Mammary microvascular endothelial cell (primary cell): ENCODE results near the gene NEXN. TPM values are rescaled to one million over a fixed set of nuclear protein-coding genes. Genes with fewer than 3 reads are reported as not detected.

Source experiments
- total RNA-seq: library from RNA; depleted of rRNA; stranded (reverse); fragments of >200 nt; gene quantifications from 2 replicates; pipeline ENCODE4 v1.2.3, GENCODE V29; 2015

The NEXN gene
- 5.0 and 7.0 TPM in 2 replicates for total RNA-seq

GRCh38 chr1:77888081-77888780 is at the start of gene NEXN:
TSS of gene NEXN (plus strand) at chr1:77888624. CDS start at chr1:77916107, 27,483 bp downstream.

DNA sequence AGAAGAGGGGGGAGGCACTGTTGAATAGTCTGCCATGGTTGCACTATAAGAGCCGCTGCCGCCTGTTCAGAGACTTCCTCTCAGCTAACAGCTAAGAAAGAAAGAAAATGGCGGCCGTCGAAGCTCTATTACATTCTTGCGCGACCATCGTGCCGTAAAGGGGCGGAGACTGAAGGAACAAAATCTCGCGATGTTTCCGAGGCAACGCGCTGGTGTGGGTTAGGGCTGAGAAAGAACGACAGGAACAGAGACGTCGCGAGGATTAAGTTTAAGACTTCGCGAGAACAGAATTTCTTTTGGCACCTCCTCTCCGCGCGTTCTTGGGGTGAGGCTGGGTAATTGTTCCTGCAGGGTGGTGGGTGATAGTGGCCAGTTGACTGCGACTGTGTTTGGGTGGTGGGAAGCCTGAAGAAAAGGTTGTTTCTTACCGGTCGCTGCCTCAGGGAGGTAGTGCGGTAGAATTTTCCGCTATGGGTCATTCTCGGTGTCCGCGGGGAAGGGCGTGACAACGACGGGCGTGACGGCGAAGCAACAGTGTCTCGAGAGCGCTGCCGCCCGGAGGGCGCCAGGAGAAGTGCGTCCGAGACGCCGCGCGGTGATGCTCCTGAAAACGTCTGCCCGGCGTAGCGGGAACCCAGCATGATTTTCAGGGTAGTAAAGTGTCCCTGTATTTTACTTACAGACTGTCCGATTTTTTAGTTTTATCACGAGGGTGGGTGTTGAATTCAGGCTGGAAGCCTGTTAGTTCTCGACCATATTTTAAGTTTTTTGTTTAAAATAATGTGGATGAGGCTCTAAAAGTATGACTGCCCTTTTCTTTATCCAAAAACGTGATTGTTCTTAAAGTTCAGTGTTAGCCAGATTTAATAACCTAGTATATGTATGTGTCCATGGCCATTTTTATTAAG is 90.8 kb downstream of the NEXN start, which contains the start of gene FUBP1:
FUBP1 (minus strand) TSS at position 104 of the 908 bp plus-strand sequence; CDS start at position 36, 68 bp downstream.

Other genes starting within 250 kb of the NEXN start
- gene ZZZ3, start 206.0 kb upstream of the NEXN start, total RNA-seq, result 58.2 and 59.0 TPM in 2 replicates
- gene USP33, start 128.8 kb upstream of the NEXN start, total RNA-seq, result 34.9 and 40.8 TPM in 2 replicates
- 8.1 and 9.1 TPM in 2 replicates for gene MIGA1, start 109.0 kb upstream of the NEXN start, total RNA-seq
- gene FUBP1, start 90.4 kb downstream of the NEXN start, total RNA-seq, result 90.2 and 103 TPM in 2 replicates
- gene DNAJB4, start 116.3 kb downstream of the NEXN start, total RNA-seq, result 49.4 and 54.1 TPM in 2 replicates
- 3.6 and 3.7 TPM in 2 replicates for gene GIPC2, start 157.3 kb downstream of the NEXN start, total RNA-seq